GM23338 (cell line): ENCODE measurements around the gene BLOC1S6. TPM values are rescaled to one million over a fixed set of nuclear protein-coding genes. Genes with fewer than 3 reads are reported as not detected.

Source experiments
- ATAC-seq: fragments of 200-7000 bp; cut with Tn5 transposase; 3 replicates; pipeline ENCODE4 v1.9.1; 2020
- DNase-seq: peaks from one replicate; pipeline ENCODE4 v3.0.0-alpha.2; 2015; ENCODE audit warnings: low spot score
- H2AFZ ChIP-seq: fragments of 200-600 bp; sonication (generic); 2 replicates; pipeline ENCODE4 v1.8.0; 2016; ENCODE audit warnings: antibody characterized with exemption, mild to moderate bottlenecking, moderate library complexity
- H3F3A ChIP-seq: fragments of 200-600 bp; sonication (generic); replicated peaks from 2 replicates; pipeline ENCODE4 v1.8.0; 2017; ENCODE audit warnings: antibody characterized with exemption, mixed run types, low read depth
- H3K27ac ChIP-seq: fragments of 200-600 bp; sonication (generic); 2 replicates; pipeline ENCODE4 v1.6.1; 2016; ENCODE audit warnings: low read depth
- H3K27me3 ChIP-seq: fragments of 200-600 bp; sonication (generic); 2 replicates; pipeline ENCODE4 v1.8.0; 2016; ENCODE audit warnings: mild to moderate bottlenecking, mixed run types, moderate library complexity; ENCODE audit not compliant: insufficient read depth
- H3K36me3 ChIP-seq: fragments of 200-600 bp; sonication (generic); 2 replicates; pipeline ENCODE4 v1.8.0; 2016; ENCODE audit warnings: mild to moderate bottlenecking; ENCODE audit not compliant: insufficient read depth
- H3K4me1 ChIP-seq: fragments of 200-600 bp; sonication (generic); 2 replicates; pipeline ENCODE4 v1.8.0; 2016; ENCODE audit warnings: mild to moderate bottlenecking, moderate library complexity; ENCODE audit not compliant: insufficient read depth
- H3K4me2 ChIP-seq: fragments of 200-600 bp; sonication (generic); 2 replicates; pipeline ENCODE4 v1.7.1; 2017; ENCODE audit warnings: mixed run types
- H3K4me3 ChIP-seq: fragments of 200-600 bp; sonication (generic); 2 replicates; pipeline ENCODE4 v1.6.1; 2016; ENCODE audit warnings: mixed run types
- H3K79me2 ChIP-seq: fragments of 200-600 bp; sonication (generic); replicated peaks from 2 replicates; pipeline ENCODE4 v1.8.0; 2017; ENCODE audit warnings: mild to moderate bottlenecking; ENCODE audit not compliant: insufficient read depth
- H3K9me2 ChIP-seq: fragments of 200-600 bp; sonication (generic); 2 replicates; pipeline ENCODE4 v1.8.0; 2017; ENCODE audit not compliant: insufficient read depth
- H4K20me1 ChIP-seq: fragments of 200-600 bp; sonication (generic); replicated peaks from 2 replicates; pipeline ENCODE4 v1.8.0; 2017; ENCODE audit warnings: mild to moderate bottlenecking; ENCODE audit not compliant: insufficient read depth
- H3K27ac Mint-ChIP-seq: 2 replicates; pipeline ENCODE4 v1.8.0; 2020; ENCODE audit warnings: inconsistent platforms, mild to moderate bottlenecking, moderate library complexity, mixed read lengths
- H3K27me3 Mint-ChIP-seq: 3 replicates; pipeline ENCODE4 v1.8.0; 2022; ENCODE audit warnings: low read depth, mild to moderate bottlenecking, moderate library complexity, mixed read lengths, inconsistent platforms; ENCODE audit not compliant: insufficient read depth, poor library complexity
- H3K36me3 Mint-ChIP-seq: 3 replicates; pipeline ENCODE4 v1.8.0; 2021; ENCODE audit warnings: low read depth, mild to moderate bottlenecking, inconsistent platforms, moderate library complexity, mixed read lengths
- H3K4me1 Mint-ChIP-seq: 3 replicates; pipeline ENCODE4 v1.8.0; 2020; ENCODE audit warnings: mild to moderate bottlenecking, inconsistent platforms, mixed read lengths
- H3K4me3 Mint-ChIP-seq: 3 replicates; pipeline ENCODE4 v1.8.0; 2021; ENCODE audit warnings: moderate library complexity, mild to moderate bottlenecking, inconsistent platforms, mixed read lengths
- H3K9me3 Mint-ChIP-seq: 3 replicates; pipeline ENCODE4 v1.8.0; 2020; ENCODE audit warnings: moderate library complexity, mild to moderate bottlenecking, inconsistent platforms, mixed read lengths
- CREB1 ChIP-seq: fragments of 250-450 bp; sonication (Bioruptor Pico); IDR thresholded peaks from 2 replicates; pipeline ENCODE4 v1.5.0; 2020; ENCODE audit warnings: low read depth, mild to moderate bottlenecking, moderate library complexity
- CTCF ChIP-seq, 2 experiments: fragments of 200-600 bp in 1 of 2; sonication (generic) in 1 of 2; conservative IDR thresholded peaks; 2 replicates each; pipeline versions ENCODE4 v1.5.1 to v1.6.1; 2016 to 2017; ENCODE audit warnings: antibody characterized with exemption in 2 of 2, low read depth in 2 of 2, mild to moderate bottlenecking in 2 of 2, moderate library complexity in 1 of 2
- ETS1 ChIP-seq: IDR thresholded peaks from 2 replicates; pipeline ENCODE4 v1.6.1; 2016; ENCODE audit warnings: antibody characterized with exemption
- EZH2 ChIP-seq: fragments of 200-600 bp; sonication (generic); IDR thresholded peaks from one replicate; pipeline ENCODE4 v1.8.0; 2017; ENCODE audit warnings: antibody characterized with exemption, mild to moderate bottlenecking, low read depth; ENCODE audit not compliant: unreplicated experiment
- EZH2phosphoT487 ChIP-seq: fragments of 200-600 bp; sonication (generic); IDR thresholded peaks from one replicate; pipeline ENCODE4 v1.8.1; 2018; ENCODE audit warnings: antibody characterized with exemption; ENCODE audit not compliant: unreplicated experiment
- JUNB ChIP-seq: IDR thresholded peaks from one replicate; pipeline ENCODE4 v1.6.1; 2016; ENCODE audit warnings: antibody characterized with exemption; ENCODE audit not compliant: unreplicated experiment
- POLR2AphosphoS5 ChIP-seq: IDR thresholded peaks from 2 replicates; pipeline ENCODE4 v1.6.1; 2016; ENCODE audit warnings: antibody characterized with exemption, low read depth
- REST ChIP-seq: IDR thresholded peaks from one replicate; pipeline ENCODE4 v1.6.1; 2018; ENCODE audit warnings: antibody characterized with exemption; ENCODE audit not compliant: unreplicated experiment
- ZNF114 ChIP-seq: fragments of 250-450 bp; sonication (Bioruptor Pico); IDR thresholded peaks from 2 replicates; pipeline ENCODE4 v1.5.0; 2020; ENCODE audit warnings: mild to moderate bottlenecking, moderate library complexity
- polyA plus RNA-seq: library from polyadenylated mRNA; unstranded; fragments of >200 nt; fragmentation: Nextera tagmentation; extraction: Ambion mirVana; gene quantifications from 2 replicates; pipeline ENCODE4 v1.2.1, GENCODE V29; 2016
- total RNA-seq: library from RNA; depleted of rRNA; stranded (reverse); fragments of >200 nt; shearing (Covaris generic); gene quantifications from 2 replicates; pipeline ENCODE4 v1.2.3, GENCODE V29; 2014

Gene BLOC1S6
- total and polyA plus RNA-seq, 2 experiments from 2014 or later, result 20.9 to 28.4 TPM

GRCh38 chr15:45618813-45619212 is 31.6 kb downstream of the BLOC1S6 start (continued):
- TF ChIP-seq REST (no peak), ZNF114 (no peak)

- DNase-seq, result no peak
- Histone ChIP-seq H3K4me2 (no peak overlapping the region), H3K79me2 (no peaks in the 10 kb centered on the region), H2AFZ (no peak overlapping the region), H3K36me3 (no peaks in the 10 kb centered on the region), H3K27ac (no peak overlapping the region), H3K4me3 (no peak overlapping the region), H4K20me1 (no peaks in the 10 kb centered on the region), H3K27me3 (peaks cover 3% of the 10 kb centered on the region; the same call in 1 of the 2 replicates), H3F3A (no peaks in the 10 kb centered on the region), H3K4me1 (no peaks in the 10 kb centered on the region), H3K9me2 (no peaks in the 10 kb centered on the region)
- Mint-ChIP-seq H3K27me3 (peaks cover 3% of the 10 kb centered on the region), H3K9me3 (peaks cover 69% of the 10 kb centered on the region), H3K4me1 (no peaks in the 10 kb centered on the region), H3K27ac (no peak overlapping the region), H3K36me3 (peaks cover 7% of the 10 kb centered on the region), H3K4me3 (no peak overlapping the region)
- no peak for ATAC-seq
- TF ChIP-seq JUNB, result no peak
- TF ChIP-seq ETS1, result no peak
- TF ChIP-seq CREB1 (CRISPR knock-in tag), result no peak
- TF ChIP-seq POLR2AphosphoS5, result no peak
- no peak for TF ChIP-seq ZNF114
- no peak for TF ChIP-seq EZH2phosphoT487
- no peak for TF ChIP-seq CTCF (conservative IDR thresholded peaks at IDR 0.05; ENCODE audit: low read depth in 2 of 2)
- TF ChIP-seq EZH2, result no peak
- no peak for TF ChIP-seq REST
Observed at GRCh38 chr15:45628136-45628535, 41.0 kb downstream of the BLOC1S6 start.
